ENCODE results near the gene ZDHHC7.

ZDHHC7 gene

GRCh38 chr16:85047867-85048455 is 36.6 kb upstream of the ZDHHC7 start:
- no peak overlapping the region for H3K4me3 ChIP-seq (ENCODE audit: low read length)
- no peak for TF ChIP-seq ZNF274 (IDR thresholded peaks at IDR 0.05; ENCODE audit: low read depth, low read length)

GRCh38 chr16:85046931-85047866 is 35.9 kb upstream of the ZDHHC7 start:
- no peak for TF ChIP-seq ZNF274 (IDR thresholded peaks at IDR 0.05; ENCODE audit: low read depth, low read length)
- no peak overlapping the region for H3K4me3 ChIP-seq (ENCODE audit: low read length)

GRCh38 chr16:85046472-85046916 is 35.2 kb upstream of the ZDHHC7 start:
- TF ChIP-seq ZNF274 (IDR thresholded peaks at IDR 0.05; ENCODE audit: low read depth, low read length): no peak
- no peak overlapping the region for H3K4me3 ChIP-seq (ENCODE audit: low read length)

DNA sequence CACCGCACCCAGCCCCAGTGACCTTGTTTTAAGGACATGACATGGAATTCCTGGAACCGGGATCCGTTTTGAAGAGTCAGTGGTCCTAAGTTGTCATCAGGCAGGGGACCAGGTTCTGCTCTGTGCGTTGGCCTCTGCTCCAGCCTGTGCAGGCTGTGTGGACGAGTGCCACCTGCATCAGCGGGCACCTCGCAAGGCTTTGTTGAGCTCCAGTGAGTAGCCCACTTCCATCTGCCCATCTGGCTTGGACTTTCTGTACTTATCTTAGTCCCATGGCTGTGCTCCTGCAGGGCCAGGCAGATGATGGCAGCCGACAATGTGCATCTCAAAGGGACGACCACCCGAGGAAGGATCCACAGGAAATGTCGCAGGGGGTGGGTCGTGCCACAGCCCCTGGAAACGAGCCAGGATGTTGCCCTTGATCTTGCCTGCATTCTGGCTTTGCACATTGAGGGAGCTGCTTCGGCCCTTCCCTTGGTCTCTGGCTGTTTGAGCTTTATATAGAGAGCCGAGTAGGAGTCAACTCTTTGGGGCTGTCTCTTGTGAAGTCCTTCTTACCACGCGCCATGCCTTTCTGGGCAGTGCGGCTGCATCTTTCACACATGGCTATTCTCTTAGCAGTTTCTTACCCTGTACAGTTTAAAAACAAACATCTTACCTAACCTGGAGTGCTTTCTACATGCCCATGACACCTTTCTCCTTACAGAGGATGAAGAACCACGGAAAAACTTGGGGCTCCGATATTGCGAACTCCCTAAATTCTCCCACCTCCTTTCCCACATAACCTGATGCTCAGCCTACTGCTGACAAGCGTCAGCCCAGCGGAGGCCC is 34.5 kb upstream of the ZDHHC7 start:
- H3K4me3 ChIP-seq (ENCODE audit: low read length): no peak overlapping the region
- TF ChIP-seq ZNF274 (IDR thresholded peaks at IDR 0.05; ENCODE audit: low read depth, low read length): no peak

DNA sequence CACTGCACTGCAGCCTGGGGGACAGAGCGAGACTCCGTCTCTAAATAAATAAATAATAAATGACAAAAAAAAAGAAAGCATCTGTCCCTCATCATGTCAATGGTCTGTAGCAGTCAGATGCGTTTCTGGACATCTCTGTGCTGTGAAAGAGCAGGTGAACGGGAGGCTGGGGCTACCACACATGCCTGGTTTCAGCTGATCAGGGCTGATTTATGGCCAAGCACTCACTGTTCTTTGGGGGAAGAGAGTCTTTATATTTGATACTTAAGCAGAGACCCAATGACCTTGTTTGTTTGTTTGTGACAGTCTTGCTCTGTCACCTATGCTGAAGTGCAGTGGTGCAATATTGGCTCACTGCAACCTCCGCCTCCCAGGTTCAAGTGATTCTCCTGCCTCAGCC is 33.7 kb upstream of the ZDHHC7 start:
- no peak overlapping the region for H3K4me3 ChIP-seq (ENCODE audit: low read length)
- TF ChIP-seq ZNF274 (IDR thresholded peaks at IDR 0.05; ENCODE audit: low read depth, low read length): no peak

DNA sequence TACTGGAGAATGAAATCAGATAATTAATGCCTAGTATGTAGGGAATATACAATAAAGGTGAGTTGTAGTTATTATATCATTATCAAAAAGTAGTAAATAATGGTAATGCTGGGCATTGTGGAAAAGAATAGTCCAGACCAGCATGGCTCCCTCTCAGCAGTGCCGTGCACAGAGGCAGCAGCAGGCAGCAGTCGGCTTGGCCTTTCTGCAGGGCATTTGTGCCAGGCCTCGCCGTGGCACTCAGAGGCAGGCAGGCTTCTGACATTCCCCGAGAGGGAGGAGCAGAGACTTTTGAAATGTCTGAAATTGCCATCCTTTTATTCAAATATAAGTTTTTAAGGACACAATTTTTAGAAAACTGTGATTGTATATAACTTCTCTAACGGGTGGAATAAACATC is 31.3 kb upstream of the ZDHHC7 start:
- no peak for TF ChIP-seq ZNF274 (IDR thresholded peaks at IDR 0.05; ENCODE audit: low read depth, low read length)
- H3K4me3 ChIP-seq (ENCODE audit: low read length): no peak overlapping the region

- no peak for TF ChIP-seq ZNF274 (IDR thresholded peaks at IDR 0.05; ENCODE audit: low read depth, low read length)
- no peak overlapping the region for H3K4me3 ChIP-seq (ENCODE audit: low read length)
These were observed 30.8 kb upstream of the ZDHHC7 start for GRCh38 chr16:85042167-85042526.

DNA sequence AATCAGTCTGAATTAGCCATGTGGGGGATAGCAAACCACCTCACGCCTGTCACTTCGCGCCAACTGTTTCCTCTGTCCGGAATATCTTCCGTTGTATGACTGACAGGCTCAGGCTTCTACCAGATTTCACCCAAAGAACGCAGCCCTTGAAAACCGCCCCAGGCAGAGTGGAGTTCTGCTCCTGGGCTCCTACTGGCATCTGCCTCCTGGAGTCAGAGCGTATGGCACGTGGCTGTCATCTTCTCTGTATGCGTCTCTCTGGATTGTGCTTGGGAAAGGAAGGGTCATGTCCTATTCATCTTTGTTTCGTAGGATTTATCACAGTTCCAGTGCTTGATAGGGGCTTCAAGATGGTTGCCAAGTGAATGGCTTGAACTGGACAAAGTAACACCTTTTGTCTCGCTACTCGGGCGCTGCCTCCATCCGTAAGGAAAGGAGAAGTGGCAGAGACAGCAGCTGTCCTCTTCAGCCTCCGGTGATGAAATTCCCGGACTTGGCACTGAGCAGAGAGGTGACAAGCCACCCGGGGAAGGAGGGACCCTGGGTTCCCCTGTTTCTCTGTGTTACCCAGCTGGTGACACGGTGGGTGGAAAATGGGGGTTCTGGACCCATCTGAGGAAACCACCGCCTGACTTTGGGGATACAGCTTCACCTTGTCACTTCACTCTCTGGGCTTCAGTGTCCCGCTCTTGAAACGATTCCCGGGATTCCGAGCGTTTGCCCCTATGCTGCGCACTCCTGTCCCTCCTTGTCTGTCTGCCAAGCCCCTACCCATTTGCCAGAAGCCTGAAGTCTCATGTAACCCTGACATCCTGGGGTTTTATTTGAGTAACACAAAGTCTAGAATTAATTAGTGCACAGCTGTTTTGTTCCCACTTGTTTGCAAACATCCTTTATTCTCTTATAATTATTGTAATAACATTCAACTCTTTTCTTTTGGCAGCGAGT is 30.2 kb upstream of the ZDHHC7 start:
- no peak for TF ChIP-seq ZNF274 (IDR thresholded peaks at IDR 0.05; ENCODE audit: low read depth, low read length)
- H3K4me3 ChIP-seq (ENCODE audit: low read length): no peak overlapping the region

GRCh38 chr16:85040685-85041084 is 29.4 kb upstream of the ZDHHC7 start:
- no peak overlapping the region for H3K4me3 ChIP-seq (ENCODE audit: low read length)

DNA sequence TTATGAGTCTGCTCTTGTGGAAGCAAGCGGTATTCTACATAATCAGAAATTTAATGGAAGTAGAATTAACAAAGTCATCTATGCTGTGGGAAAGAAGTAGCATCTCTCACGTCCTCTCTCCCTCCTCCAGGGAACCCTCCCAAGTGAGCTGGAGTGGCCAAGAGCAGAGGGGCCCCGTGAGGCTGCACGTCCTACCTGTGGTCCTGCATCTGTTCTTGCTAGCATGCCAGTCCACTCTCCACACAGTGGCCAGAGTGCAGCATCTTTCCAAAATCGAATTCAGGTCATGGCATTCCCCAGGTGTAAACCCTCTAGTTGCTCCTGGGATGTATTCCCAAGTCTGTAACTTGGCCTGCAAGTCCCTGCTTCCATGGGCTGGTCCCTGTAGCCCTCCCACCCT is 26.4 kb upstream of the ZDHHC7 start:
- no peak overlapping the region for H3K4me3 ChIP-seq (ENCODE audit: low read length)
- no peak for TF ChIP-seq ZNF274 (IDR thresholded peaks at IDR 0.05; ENCODE audit: low read depth, low read length)

More at GRCh38 chr16:85040685-85041084, 29.4 kb upstream of the ZDHHC7 start:
- TF ChIP-seq ZNF274 (IDR thresholded peaks at IDR 0.05; ENCODE audit: low read depth, low read length): no peak

GRCh38 chr16:85037050-85037410 is 25.7 kb upstream of the ZDHHC7 start:
- H3K4me3 ChIP-seq (ENCODE audit: low read length): no peak overlapping the region
- TF ChIP-seq ZNF274 (IDR thresholded peaks at IDR 0.05; ENCODE audit: low read depth, low read length): no peak

- no peak for TF ChIP-seq ZNF274 (IDR thresholded peaks at IDR 0.05; ENCODE audit: low read depth, low read length)
- no peak overlapping the region for H3K4me3 ChIP-seq (ENCODE audit: low read length)
These were observed 25.1 kb upstream of the ZDHHC7 start for GRCh38 chr16:85036236-85037049.
